Inflammatory macrophage (primary cell): ENCODE measurements around the gene MAIP1.
"Not testable (repeated sequence)": the region's sequence is repeated elsewhere in the genome, so short reads cannot be mapped to it uniquely, and the experiment has no call there.

ENCODE experiments used
- DNase-seq, 2 donors: peaks; one replicate each; pipeline ENCODE4 v3.0.0-alpha.2; 2020 to 2022
- total RNA-seq, 18 experiments: gene quantifications; one replicate each; lab custom pipeline; 2026; ENCODE audit warnings: mixed read lengths in 6 of 18, inconsistent platforms in 2 of 18; lab: John Stamatoyannopoulos, UW

MAIP1 gene, protein sequence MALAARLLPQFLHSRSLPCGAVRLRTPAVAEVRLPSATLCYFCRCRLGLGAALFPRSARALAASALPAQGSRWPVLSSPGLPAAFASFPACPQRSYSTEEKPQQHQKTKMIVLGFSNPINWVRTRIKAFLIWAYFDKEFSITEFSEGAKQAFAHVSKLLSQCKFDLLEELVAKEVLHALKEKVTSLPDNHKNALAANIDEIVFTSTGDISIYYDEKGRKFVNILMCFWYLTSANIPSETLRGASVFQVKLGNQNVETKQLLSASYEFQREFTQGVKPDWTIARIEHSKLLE
- 6.6 to 14.3 (median 12.0) reads per million in 18 experiments for total RNA-seq

GRCh38 chr2:199955339-199956061 is at the start of gene MAIP1, which contains the start of gene TYW5:
Gene MAIP1, plus strand, starts transcription at chr2:199955582. Its CDS starts 217 bp downstream, at chr2:199955799.
Gene TYW5, minus strand, starts transcription at chr2:199955491. Its CDS starts 21 bp downstream, at chr2:199955470.
- DNase-seq: peak; percentile 75 to 83

DNA sequence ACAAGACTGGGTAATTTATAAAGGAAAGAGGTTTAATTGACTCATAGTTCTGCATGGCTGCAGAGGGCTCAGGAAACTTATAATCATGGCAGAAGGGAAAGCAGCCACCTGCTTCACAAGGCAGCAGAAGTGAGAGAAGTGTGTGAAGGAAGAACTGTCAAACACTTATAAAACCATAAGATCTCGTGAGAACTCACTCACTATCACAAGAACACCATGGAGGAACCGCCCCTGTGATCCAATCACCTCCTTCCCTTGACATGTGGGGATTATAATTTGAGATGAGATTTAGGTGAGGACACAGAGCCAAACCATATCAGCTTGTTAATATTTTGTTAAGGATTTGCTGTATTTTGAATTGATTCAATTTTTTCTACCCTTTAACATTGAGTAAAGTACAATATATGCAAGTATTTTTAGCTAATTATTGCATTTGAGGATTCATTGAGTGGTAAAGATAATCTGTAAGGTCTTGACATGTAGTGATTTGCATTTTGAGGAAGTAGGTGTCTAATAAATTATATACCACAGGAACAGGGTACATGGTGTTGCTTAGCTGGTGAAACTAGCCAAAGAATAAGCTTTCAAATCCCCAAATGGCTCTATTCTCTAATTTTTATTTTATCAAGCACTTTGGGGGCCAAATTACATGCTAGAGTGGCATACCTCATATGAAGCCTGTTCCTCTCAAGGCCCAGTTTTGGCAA is 48.2 kb upstream of the MAIP1 start:
- DNase-seq: no peak

GRCh38 chr2:199910338-199911051 is 44.9 kb upstream of the MAIP1 start:
- DNase-seq: no peak

GRCh38 chr2:199911052-199911876 is 44.1 kb upstream of the MAIP1 start, which contains the start of gene C2orf69:
Gene C2orf69, plus strand, starts transcription at chr2:199911293. Its CDS starts 146 bp downstream, at chr2:199911439.
- peak; percentile 97 to 98 for DNase-seq

DNA sequence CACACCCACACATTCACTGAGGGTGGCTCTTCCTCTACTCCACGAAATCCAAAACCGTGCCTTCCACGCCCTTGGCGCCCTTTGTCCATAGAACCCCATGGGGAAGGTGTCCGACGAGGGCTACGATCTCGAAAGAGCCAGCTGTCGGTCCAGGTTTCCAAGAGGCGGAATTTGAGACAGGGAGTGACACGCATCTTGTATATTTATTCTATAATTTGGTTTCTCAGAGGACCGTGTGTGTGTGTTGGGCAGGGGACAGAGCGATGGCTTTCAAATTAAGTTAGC is 43.6 kb upstream of the MAIP1 start:
- DNase-seq: peak; percentile 67 to 79

DNA sequence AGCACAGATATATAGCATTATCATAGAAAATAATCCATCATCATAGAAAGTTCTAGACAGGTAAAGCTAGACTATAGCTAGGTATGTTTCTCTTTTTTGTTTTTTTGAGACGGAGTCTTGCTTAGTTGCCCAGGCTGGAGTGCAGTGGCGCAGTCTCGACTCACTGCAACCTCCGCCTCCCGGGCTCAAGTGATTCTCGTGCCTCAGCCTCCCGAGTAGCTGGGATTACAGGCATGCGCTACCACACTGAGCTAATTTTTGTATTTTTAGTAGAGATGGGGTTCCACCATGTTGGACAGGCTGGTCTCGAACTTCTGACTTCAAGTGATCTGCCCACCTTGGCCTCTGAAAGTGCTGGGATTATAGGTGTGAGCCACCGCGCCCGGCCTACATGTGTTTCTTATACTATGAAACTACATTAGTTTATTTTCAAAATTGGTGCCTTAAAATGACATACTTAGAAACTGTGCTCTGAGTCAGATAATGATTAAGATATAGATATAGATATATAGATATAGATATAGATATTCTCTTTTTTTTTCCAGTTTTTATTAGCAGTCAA is 42.7 kb upstream of the MAIP1 start:
- not testable (repeated sequence) for DNase-seq

GRCh38 chr2:199914372-199914958 is 40.9 kb upstream of the MAIP1 start:
- DNase-seq: no peak

DNA sequence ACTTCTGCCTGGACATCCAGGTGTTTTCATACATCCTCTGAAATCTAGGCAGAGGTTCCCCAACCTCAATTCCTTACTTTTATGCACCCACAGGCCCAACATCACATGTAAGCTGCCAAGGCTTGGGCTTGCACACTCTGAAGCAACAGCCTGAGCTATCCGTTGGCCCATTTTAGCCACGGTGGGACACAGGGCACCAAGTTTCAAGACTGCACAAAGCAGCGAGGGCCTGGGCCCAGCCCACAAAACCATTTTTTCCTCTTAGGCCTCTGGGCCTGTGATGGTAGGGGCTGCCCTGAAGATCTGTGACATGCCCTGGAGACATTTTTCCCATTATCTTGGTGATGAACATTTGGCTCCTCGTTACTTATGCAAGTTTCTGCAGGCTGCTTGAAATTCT is 38.4 kb upstream of the MAIP1 start:
- no peak for DNase-seq

GRCh38 chr2:199922856-199923255 is 32.5 kb upstream of the MAIP1 start:
- peak; percentile 23 to 45 for DNase-seq

DNA sequence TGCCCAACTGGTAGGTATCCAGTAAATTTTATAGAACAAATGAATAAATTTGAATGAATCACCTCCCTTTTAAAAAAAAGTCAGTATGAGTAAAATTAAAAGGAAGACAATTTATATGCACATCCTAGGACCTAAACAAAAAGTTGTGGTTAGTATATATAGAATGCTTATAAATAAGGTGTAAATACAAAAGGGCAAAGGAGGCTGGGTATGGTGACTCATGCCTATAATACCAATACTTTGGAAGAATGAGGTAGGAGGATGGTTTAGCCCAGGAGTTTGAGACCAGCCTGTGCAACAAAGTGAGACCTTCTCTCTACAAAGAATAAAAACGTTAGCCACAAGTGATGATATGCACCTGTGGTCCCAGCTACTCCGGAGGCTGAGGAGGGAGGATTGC is 31.5 kb upstream of the MAIP1 start:
- no peak for DNase-seq

DNA sequence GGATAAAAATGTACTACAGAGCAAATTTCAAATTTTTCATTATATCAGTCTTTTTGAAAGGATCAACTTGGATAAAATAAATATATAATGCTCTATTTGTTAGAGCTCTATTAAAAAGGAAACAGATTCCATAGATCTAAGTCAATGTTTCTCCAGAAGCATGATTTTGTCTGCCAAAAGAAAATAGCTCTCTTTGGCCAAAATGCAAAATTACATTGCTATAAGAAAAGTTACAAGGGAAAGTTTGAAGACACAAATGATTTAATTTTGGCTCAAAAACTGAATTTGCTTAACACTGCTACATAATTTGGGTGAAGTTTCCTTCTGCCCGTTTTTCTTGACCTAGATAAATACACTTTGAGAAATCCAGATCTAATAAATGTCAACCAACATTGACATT is 28.6 kb upstream of the MAIP1 start:
- no peak for DNase-seq

DNA sequence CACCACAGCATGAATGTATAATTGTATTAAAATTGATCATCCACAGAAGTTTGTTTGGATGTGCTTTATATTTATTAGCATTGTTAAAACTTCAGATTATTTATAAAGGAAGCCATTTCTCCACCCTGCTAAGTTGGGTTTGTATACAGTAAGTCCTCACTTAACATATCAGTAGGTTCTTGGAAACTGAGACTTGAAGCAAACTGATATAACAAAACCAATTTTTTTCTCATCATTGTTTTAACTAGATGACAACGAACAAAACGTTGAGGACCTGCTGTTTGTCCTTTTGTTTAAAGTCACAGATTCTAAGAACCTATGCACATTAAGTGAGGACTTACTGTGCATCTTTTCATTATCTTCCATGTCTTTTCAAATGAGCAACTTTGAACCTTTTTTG is 27.2 kb upstream of the MAIP1 start:
- no peak for DNase-seq

DNA sequence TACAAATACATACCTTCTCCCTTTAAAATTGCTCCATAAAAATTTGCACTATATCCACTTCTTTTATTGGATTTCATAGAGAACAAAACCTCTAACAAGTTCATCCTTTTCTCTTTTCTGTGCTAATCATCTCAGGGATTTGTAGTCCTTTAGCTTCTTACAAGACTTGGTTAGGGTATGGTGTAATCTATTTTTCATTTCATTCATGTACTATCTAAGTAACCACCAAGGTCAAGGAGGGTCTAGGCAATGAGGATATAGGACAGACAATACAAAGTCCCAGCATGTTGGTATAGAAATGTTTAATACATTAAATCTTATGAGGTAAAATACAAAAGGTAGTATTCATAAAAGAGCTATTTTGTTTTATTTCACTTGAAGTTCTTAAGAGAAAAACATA is 26.8 kb upstream of the MAIP1 start:
- no peak for DNase-seq

- no peak for DNase-seq
These were observed 26.1 kb upstream of the MAIP1 start for GRCh38 chr2:199929262-199929661.

- peak in 1 of 2 donors; percentile 2 for DNase-seq
These were observed 23.0 kb upstream of the MAIP1 start for GRCh38 chr2:199932312-199932855.

GRCh38 chr2:199933466-199933865 is 21.9 kb upstream of the MAIP1 start:
- no peak for DNase-seq

DNA sequence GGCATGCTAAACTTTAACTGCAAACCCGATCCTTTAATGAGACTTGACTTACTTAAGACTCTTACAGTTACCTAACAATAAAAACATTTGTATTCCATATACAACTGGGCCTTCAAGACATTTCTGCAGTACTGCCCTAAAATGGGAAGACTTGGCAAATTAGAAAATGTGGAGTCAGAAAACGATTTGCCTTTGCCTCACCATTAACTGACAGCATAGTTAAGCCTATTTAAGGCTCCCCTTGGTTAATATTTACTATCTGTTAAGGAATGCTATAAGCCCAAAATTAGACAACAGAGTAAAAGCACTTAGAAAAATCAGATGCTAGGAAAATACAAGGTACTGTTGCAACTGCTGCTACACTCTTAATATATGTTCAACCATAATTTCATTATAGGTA is 18.8 kb upstream of the MAIP1 start:
- DNase-seq: no peak

DNA sequence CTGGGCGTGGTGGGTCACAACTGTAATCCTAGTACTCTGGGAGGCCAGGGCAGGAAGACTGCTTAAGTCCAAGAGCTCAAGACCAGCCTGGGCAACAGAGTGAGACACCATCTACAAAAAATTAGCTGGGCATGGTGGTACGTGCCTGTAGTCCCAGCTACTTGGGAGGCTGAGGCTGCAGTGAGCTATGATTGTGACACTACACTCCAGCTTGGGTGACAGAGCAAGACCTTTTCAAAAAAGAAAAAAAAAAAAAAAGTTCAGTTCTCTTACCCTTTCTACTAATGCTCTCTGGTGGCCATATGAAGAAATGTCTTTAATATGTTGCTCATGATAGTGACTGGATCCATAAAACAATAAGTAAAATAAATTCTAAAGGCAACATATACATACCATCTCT is 15.0 kb upstream of the MAIP1 start:
- peak in 1 of 2 donors; percentile 57 for DNase-seq

- DNase-seq: no peak
These were observed 12.0 kb upstream of the MAIP1 start for GRCh38 chr2:199943373-199943772.

- peak in 1 of 2 donors; percentile 40 for DNase-seq
These were observed 9.2 kb upstream of the MAIP1 start for GRCh38 chr2:199946196-199946595.

- peak in 1 of 2 donors; percentile 18 for DNase-seq
These were observed 8.5 kb upstream of the MAIP1 start for GRCh38 chr2:199946836-199947235.
